ENCODE results near the gene RFC5. TPM values are rescaled to one million over a fixed set of nuclear protein-coding genes. Genes with fewer than 3 reads are reported as not detected.
"Not testable (repeated sequence)": the region's sequence is repeated elsewhere in the genome, so short reads cannot be mapped to it uniquely, and the experiment has no call there.

Gene RFC5
- total RNA-seq, 1 donor from 2014 or later, result 8.2 TPM

DNA sequence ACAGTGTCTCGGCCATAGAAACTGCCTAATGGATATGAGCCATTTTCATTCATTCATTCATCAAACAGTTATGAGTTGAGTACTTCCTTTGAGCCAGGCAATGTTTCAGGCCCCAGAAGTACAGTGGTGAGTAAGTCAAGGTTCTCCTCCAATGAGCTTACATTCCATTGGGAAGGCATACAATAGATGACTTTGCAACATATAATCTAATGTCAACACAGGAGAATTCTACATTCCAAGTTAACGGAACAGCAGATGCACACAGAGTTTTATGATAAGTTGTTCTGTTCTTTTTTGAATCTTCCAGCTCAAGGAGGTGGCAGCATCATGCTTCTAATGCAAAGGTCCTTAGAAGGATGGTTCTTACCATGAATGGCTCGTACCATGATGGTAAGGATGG lies 3.2 kb upstream of the RFC5 start:
- no peak for DNase-seq (ENCODE audit: low read depth)

GRCh38 chr12:118015306-118015705 lies 1.2 kb upstream of the RFC5 start:
- no peak for DNase-seq (ENCODE audit: low read depth)

DNA sequence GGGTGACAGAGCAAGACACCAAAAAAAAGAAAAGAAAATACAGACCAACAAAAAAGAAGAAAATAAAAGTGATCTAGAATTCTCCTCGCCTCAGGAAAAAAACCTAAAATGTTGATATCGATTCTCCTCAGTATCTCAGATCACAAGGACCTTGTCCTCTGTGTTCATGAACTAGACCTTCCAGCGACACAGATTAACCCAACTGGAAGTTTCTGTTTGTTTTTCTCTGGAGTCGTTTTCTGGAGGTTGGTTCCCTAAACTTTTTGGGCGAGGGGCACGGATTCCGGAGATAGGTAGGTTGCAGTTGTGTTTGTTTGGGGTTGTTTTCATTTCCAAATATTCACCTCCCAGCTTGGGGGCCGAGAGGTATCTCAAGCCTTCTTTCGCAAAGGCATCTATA lies 559 bp upstream of the RFC5 start:
- peak; percentile 2 for DNase-seq (ENCODE audit: low read depth)

DNA sequence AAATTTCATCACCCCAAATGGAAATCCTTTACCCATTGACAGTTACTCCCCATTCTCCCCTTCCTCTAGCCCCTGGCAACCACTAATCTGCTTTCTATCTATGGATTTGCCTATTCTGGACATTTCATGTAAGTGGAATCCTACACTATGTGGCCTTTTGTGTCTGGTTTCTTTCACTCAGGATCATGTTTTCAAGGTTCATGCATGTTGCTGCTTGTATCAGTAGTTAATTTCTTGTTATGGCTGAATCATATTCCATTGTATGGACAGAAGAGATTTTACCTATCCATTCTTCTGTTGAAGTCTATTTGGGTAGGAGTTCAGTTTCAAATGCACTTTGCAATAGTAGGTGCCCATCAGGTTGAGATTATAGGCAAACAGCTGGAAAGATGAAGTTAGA lies 1.4 kb downstream of the RFC5 start:
- no peak for DNase-seq (ENCODE audit: low read depth)

GRCh38 chr12:118020036-118020435 lies 3.5 kb downstream of the RFC5 start:
- DNase-seq (ENCODE audit: low read depth), result no peak

DNA sequence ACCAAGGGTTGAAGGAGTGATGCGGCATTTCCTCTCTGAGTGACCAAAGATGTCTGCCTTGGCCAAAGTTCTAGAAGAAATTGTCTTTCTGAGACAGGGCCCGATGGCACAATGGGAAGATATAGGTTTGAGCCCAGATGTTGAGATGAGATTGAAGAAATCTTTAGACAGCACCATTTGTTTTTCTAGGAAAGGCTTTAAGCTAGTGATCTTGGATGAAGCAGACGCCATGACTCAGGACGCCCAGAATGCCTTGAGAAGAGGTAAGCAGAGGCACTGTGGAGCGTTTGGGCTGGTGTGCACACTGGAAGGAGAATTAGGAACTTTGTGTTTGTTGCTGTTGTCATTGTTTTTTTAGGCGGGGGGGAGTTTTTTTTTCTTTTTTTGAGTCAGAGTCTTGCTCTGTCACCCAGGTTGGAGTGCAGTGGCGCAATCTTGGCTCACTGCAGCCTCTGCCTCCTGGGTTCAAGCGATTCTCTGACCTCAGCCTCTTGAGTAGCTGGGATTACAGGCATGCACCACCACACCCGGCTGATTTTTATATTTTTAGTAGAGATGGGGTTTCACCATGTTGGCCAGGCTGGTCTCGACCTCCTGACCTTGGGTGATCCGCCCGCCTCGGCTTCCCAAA lies 5.7 kb downstream of the RFC5 start:
- not testable (repeated sequence) for DNase-seq (ENCODE audit: low read depth)

DNA sequence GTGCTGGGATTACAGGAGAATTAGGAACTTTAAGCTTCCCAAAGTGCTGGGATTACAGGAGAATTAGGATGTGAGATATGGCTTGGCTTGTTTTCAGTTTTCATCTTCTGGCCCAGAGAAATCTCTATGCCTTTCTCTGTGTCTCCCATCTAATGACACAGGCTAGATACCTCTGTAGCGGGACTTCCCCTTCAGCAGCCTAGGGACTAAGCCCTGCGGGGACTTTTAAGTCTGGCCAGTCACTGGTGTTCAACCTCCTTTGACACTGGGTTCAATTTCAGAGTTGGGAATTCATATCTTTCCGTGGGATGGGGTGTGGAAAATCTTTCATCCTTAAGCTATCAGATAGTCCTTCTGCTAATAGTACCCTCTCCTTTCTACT lies 6.2 kb downstream of the RFC5 start:
- DNase-seq (ENCODE audit: low read depth), result no peak

DNA sequence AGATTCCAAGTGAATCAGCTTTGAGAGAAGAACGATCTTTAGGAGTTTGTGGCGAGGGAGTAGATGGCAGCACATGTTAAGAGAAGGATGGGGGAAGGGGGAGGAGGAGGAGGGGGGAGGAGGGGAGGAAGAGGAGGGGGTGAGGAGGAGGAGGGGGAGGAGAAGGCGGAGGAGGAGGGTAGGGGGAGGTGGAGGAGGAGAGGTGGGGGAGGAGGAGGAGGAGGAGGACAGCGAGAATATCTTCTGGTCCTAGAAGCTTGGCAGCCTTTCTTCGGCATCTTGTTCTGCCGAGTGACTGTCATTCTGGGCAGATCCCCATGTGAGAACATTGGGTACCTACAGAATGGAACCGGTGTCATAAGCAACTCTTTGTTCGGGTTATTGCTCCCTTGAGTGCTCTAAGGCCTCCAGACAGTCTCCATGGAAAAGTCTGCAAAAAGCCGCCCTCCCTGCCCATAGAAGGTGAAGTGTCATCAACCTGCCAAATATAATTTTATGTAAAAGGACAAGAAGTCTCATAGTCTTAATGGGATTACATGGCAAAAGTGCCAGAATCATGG lies 6.9 kb downstream of the RFC5 start:
- no peak for DNase-seq (ENCODE audit: low read depth)

DNA sequence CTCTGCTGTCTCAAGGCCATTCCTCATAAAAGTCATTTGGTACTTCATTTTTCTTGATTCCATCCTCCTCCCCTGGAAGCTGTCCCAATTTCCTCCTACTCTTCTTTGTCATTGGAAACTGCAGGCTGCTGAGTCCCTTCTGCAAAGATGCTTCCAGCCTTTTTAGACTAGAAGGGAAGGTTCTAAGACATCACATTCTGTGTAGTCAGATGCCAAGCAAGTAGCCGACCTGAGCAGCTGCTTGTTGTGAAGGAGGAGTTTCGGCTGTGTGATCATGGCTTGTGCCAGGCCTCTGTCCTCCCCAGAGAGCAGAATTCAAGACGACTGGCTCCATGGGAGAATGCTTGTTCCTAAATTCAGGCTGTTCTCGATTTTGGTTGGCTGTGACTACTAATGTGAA lies 8.7 kb downstream of the RFC5 start:
- DNase-seq (ENCODE audit: low read depth), result no peak

- no peak for DNase-seq (ENCODE audit: low read depth)
These were observed 12.7 kb downstream of the RFC5 start for GRCh38 chr12:118029166-118029565.

- no peak for DNase-seq (ENCODE audit: low read depth)
These were observed 15.7 kb downstream of the RFC5 start for GRCh38 chr12:118032188-118032587.

- DNase-seq (ENCODE audit: low read depth), result no peak
These were observed 16.8 kb downstream of the RFC5 start for GRCh38 chr12:118033323-118033722.

DNA sequence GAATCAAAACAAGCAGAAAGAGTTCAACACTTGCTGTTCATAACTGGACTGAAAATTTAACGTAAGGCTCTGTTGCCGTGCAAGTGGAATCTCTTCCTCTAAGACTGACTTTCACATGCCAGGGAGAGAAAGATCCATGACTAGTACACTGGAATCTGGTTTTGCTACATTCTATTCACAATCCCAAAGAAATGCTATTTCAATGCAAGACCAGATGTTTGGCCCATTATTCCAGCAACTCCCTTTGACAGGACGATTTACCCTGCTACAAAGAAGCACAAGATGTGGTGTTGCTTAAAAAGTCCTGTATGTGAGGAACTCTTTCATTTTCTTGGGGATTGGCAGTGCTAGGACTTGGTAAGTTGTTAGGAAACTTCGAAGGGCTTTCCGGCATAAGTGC lies 17.4 kb downstream of the RFC5 start:
- no peak for DNase-seq (ENCODE audit: low read depth)

DNA sequence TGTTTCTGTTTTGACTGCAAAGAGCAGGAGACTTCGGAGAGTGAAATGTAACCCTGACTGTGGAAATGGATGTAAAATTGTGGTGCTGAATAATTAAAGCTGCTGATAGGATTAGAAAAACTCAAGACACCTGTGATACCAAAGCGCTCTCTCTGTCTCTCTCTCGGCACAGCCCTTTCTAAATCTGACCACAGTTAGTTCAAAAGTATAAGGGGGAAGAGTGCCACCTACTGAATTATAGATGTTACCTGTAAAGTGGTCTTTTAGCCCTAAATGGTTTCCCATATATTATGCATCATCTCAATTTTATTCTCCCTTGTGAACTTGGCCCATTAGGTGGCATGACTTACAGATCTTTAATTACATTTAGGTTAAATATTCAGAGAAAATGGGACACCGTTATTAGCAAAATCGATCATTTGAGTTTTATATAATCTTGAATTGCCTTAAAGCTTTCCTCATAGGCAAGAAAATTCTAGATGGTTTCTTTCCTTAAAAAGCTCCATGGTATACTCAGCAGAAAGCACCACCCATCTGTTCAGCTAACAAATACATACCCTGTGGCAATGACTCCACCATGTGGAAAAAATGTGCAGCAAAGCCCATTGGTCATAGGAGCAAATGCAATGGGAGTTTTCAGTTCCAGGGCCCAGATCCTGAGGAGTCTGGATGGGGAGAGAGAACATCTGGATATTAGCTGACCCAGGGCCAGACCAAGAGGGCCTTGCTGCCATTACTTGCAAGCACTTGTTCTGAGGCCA lies 18.1 kb downstream of the RFC5 start:
- peak; percentile 36 for DNase-seq (ENCODE audit: low read depth)

DNA sequence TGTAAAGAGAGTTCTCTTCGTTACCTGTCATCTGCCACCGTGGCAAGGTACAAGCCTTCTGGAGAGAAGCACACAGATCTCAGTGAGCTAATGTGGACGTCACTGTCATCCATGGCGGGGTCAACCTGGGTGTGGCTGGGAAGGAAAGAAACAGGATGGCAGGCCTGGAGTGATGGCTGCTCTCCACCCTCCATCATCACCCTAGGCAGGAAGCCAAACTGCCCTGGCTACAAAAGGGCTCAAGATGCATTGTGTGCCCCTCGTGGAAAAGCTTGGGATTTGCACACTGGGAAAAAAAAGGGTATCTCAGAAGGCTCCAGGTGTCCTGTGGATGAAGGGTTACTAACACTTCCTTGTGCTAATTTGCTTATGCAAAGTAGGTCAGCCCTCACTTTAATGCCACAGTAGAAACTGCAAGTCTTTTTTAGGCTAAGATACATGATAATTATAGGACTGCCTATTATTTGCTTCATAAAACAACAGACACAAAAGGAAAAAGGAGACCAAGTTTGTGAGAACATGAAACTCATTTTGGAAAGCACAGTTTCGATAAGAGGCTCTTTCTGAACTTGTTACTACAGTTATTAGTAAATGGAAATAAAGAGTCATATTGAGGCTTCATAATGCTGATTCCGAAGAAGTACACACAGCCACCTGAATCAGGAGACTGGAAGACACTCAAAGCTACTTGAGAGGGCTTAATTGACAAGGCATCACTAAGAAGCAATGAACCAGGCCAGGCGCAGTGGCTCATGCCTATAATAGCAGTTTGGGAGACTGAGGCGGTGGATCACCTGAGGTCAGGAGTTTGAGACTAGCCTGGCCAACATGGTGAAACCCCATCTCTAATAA lies 18.9 kb downstream of the RFC5 start:
- DNase-seq (ENCODE audit: low read depth), result peak; percentile 33

DNA sequence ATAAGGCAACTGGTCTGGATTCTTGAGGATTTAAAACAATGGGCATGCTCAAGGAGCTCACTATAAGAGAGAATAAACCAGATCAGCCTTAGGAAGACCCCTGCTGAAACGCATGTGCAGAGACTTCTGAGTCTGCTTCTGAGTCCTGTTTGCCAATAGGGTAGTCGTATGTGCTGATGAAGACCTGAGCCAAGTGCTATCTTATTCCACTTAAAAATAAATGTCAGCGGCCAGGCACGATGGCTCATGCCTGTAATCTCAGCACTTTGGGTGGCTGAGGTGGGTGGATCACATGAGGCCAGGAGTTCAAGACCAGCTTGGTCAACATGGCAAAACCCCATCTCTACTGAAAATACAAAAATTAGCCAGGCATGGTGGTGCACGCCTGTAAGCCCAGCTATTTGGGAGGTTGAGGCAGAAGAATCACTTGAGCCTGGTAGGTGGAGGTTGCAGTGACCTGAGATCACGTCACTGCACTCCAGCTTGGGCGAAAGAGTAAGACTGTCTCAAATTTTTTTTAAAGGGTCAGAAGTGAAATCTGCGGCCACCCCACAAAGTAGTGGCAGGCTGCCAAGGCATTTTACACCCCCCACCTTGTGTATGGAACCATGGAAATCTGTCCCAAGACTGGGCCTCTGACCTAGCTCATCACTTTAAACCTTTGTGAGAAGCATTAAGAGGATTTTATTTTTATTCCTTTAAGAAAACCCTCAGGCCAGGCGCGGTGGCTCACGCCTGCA lies 20.3 kb downstream of the RFC5 start:
- no peak for DNase-seq (ENCODE audit: low read depth)

- DNase-seq (ENCODE audit: low read depth), result no peak
These were observed 21.6 kb downstream of the RFC5 start for GRCh38 chr12:118038137-118038536.

DNA sequence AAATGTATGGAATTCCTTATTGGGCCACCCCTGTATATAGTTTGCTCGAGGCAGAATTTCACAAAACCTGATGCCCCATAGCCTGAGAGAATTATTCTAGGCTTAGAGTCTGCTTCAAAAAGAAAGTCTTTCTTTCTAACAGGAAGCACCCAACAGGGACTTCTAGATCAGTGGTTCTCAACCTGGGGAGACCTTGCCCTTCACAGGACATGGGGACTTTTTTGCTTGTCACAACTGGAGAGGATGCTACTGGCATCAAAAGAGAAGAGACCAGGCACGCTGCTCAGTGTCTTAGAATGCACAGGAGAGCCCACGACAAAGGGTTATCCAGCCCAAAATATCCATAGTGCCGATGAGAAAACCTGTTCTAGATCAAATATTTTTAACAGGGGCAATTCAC lies 25.6 kb downstream of the RFC5 start:
- DNase-seq (ENCODE audit: low read depth), result no peak

GRCh38 chr12:118044075-118044474 lies 27.6 kb downstream of the RFC5 start:
- no peak for DNase-seq (ENCODE audit: low read depth)

DNA sequence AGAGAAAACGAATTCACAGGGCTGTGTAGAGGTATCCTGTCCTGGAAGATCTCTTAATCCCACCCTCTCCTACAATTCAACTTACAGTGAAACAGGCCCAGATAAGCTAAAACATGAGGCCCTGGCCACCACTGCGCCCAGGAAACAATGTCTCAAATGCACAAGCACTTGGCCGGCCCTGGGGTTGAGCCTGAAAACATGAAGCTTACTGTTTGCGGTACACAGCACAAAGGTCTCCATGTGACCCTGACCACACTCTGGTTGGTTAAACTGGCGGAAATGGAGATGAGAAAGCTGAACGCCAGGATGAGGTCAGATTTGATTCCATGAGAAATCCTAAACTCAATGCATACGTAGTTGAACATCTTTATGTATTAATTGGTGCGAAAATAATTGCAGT lies 28.1 kb downstream of the RFC5 start:
- DNase-seq (ENCODE audit: low read depth), result no peak

DNA sequence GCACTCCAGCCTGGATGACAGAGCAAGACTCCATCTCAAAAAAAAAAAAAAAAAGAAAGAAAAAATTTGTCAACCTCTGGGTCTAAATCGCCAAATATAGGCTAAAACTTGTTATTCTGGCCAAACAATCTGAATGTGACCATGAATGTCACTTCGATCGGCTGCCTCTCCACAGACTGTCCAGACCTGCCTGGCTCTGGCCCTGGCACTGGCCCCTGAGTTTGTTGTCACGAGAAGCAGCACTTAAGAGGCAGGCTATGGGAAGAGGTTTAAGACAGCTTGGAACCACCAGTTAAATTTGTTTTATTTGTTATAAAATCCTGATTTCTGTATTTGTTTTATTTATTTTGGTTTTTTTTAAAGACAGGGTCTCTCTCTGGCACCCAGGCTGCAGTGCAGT lies 29.9 kb downstream of the RFC5 start:
- no peak for DNase-seq (ENCODE audit: low read depth)

All from myocyte (in vitro differentiated cells).